ENCODE measurements around the gene SETD1A. TPM values are rescaled to one million over a fixed set of nuclear protein-coding genes. Genes with fewer than 3 reads are reported as not detected.

Gene SETD1A
- total and polyA plus RNA-seq, 2 of the 4 experiments (the other 2 are of a cell fraction), result 0.54 to 5.8 TPM

- BruUV-seq (replicated peaks), result no TSS peak
- peaks cover 32% of the 10 kb centered on the region for H3K36me3 ChIP-seq (ENCODE audit: control insufficient read depth, insufficient read depth, low read length)
- H3K4me3 ChIP-seq (ENCODE audit: insufficient read depth, low read depth, low read length), result peak within 1 kb of the TSS; percentile 47
- H4K5ac ChIP-seq (ENCODE audit: low read depth, low read length), result peak within 1 kb of the TSS; percentile 80
- H3K4me2 ChIP-seq (ENCODE audit: low read depth, low read length), result peak within 1 kb of the TSS; percentile 85
- peak within 1 kb of the TSS; percentile 98 for H2AK9ac ChIP-seq (replicated peaks; ENCODE audit: low read depth, low read length, poor library complexity)
- peak within 1 kb of the TSS; percentile 91; the same call in 1 of the 2 replicates for H3K14ac ChIP-seq (replicated peaks; ENCODE audit: low read depth, low read length)
- POLR2A ChIA-PET (ENCODE audit: unreplicated experiment), result interaction anchor here (1.0 to 1.6 kb wide), 2 partner anchors 89 to 157 kb away, joined by 3 to 6 read pairs; partner anchors contain the start of genes ZNF646 and ZNF668
- peak within 1 kb of the TSS; percentile 78 for H2AK5ac ChIP-seq (ENCODE audit: low read depth, low read length)
- peak within 1 kb of the TSS; percentile 63 for H2BK5ac ChIP-seq (ENCODE audit: low read depth, low read length, poor library complexity, severe bottlenecking)
- ATAC-seq (ENCODE audit: low read depth) (peak; percentile 94), DNase-seq (peak; percentile 68)
- CTCF ChIA-PET, result interaction anchor here (0.5 to 1.0 kb wide), 4 partner anchors 14 to 158 kb away, joined by 3 to 4 read pairs (median 3); no protein-coding TSS in a partner anchor
- H2BK120ac ChIP-seq (ENCODE audit: low read depth, low read length), result peak within 1 kb of the TSS; percentile 32; the same call in 1 of the 2 replicates
- no peaks in the 10 kb centered on the region for H4K20me1 ChIP-seq (ENCODE audit: insufficient read depth, low read length)
- H2BK20ac ChIP-seq (ENCODE audit: low read depth, low read length), result 0 out of 2 replicates have a peak within 1 kb of the TSS, but pooled peaks have one; percentile 1
- no peaks in the 10 kb centered on the region; the same call in none of the 2 replicates for H3K9me1 ChIP-seq (ENCODE audit: insufficient read depth, low read length)
- no peak within 1 kb of the TSS for H3K56ac ChIP-seq (ENCODE audit: extremely low read depth, insufficient read depth, low read length)
- peak within 1 kb of the TSS; percentile 94 for H3K4ac ChIP-seq (ENCODE audit: low read depth, low read length)
- H3K23ac ChIP-seq (ENCODE audit: low read depth, low read length), result peak within 1 kb of the TSS; percentile 80; the same call in 1 of the 2 replicates
- H3K79me1 ChIP-seq (ENCODE audit: low read depth in 1 of 2, low read length in 2 of 2), result peaks cover 0 to 16% of the 10 kb centered on the region in 2 experiments; a peak in 2 of 4 replicates
- H4K8ac ChIP-seq (ENCODE audit: low read depth in 2 of 2, low read length in 2 of 2), result peak within 1 kb of the TSS; percentile 75 to 98
- H2BK15ac ChIP-seq (ENCODE audit: low read depth, low read length), result peak within 1 kb of the TSS; percentile 58; the same call in 1 of the 3 replicates
- peak within 1 kb of the TSS; percentile 93 for H2AFZ ChIP-seq (replicated peaks; ENCODE audit: low read length, poor library complexity)
- 17 to 100% methylated on average over 2 to 9 of the region's 24 CpGs for WGBS, 2 experiments (ENCODE audit: extremely low coverage in 2 of 2, insufficient read length in 1 of 2)
- H3K4me1 ChIP-seq (ENCODE audit: control insufficient read depth, insufficient read depth, low read length), result peaks cover 8% of the 10 kb centered on the region
- H3K27ac ChIP-seq (ENCODE audit: insufficient read depth, low read length), result peak within 1 kb of the TSS; percentile 40
- intact Hi-C loops (cut with micrococcal nuclease), result loop anchor here (1.0 to 2.0 kb wide), 4 partner anchors 48 to 157 kb away; partner anchors contain the start of genes STX4, VKORC1, ZNF646 and ZNF668
- no peaks in the 10 kb centered on the region for H3K27me3 ChIP-seq (ENCODE audit: control insufficient read depth, insufficient read depth, low read length)
- peak within 1 kb of the TSS; percentile 94 for H4K91ac ChIP-seq (ENCODE audit: insufficient read depth, low read depth, low read length)
- peak within 1 kb of the TSS; percentile 29 for H3K18ac ChIP-seq (ENCODE audit: low read depth, low read length)
- in situ Hi-C loops (cut with MboI; ENCODE audit: low sequenced_read_pairs), result loop anchor here (10.0 to 25.0 kb wide), 3 partner anchors 100 to 880 kb away; partner anchors contain the start of gene PRSS53
- dilution Hi-C loops (cut with HindIII; ENCODE audit: low sequenced_read_pairs, unreplicated experiment), result no loop called here
- peak within 1 kb of the TSS; percentile 56 for H3K9ac ChIP-seq (ENCODE audit: low read depth, low read length)
- no peaks in the 10 kb centered on the region for H3K9me3 ChIP-seq (ENCODE audit: control insufficient read depth, insufficient read depth, low read length)
- no peak for TF ChIP-seq MXI1 (IDR thresholded peaks at IDR 0.05; ENCODE audit: borderline replicate concordance, low read depth, low read length)
- peak; percentile 89 for TF ChIP-seq RAD21 (IDR thresholded peaks at IDR 0.05; ENCODE audit: low read length)
- TF ChIP-seq, protein P1, sequence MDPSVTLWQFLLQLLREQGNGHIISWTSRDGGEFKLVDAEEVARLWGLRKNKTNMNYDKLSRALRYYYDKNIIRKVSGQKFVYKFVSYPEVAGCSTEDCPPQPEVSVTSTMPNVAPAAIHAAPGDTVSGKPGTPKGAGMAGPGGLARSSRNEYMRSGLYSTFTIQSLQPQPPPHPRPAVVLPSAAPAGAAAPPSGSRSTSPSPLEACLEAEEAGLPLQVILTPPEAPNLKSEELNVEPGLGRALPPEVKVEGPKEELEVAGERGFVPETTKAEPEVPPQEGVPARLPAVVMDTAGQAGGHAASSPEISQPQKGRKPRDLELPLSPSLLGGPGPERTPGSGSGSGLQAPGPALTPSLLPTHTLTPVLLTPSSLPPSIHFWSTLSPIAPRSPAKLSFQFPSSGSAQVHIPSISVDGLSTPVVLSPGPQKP (IDR thresholded peaks at IDR 0.05; ENCODE audit: borderline replicate concordance, low read depth, low read length), result no peak
- TF ChIP-seq RFX5 (IDR thresholded peaks at IDR 0.05; ENCODE audit: low read depth, low read length), result no peak
- no peak for TF ChIP-seq MAFK (IDR thresholded peaks at IDR 0.05; ENCODE audit: low read depth, low read length)
- TF ChIP-seq NFE2L2 (IDR thresholded peaks at IDR 0.05; ENCODE audit: low read depth, low read length), result no peak
- peak; percentile 94 for TF ChIP-seq MAZ (IDR thresholded peaks at IDR 0.05; ENCODE audit: borderline replicate concordance, low read depth, low read length)
- TF ChIP-seq CHD1 (IDR thresholded peaks at IDR 0.05; ENCODE audit: low read depth, low read length), result no peak
- no peak for TF ChIP-seq RCOR1 (IDR thresholded peaks at IDR 0.05; ENCODE audit: insufficient replicate concordance, low read length)
- peak; percentile 36; the same call in 1 of the 2 replicates for TF ChIP-seq POLR2A (IDR thresholded peaks at IDR 0.05; ENCODE audit: low read depth, low read length)
- TF ChIP-seq, protein P2, sequence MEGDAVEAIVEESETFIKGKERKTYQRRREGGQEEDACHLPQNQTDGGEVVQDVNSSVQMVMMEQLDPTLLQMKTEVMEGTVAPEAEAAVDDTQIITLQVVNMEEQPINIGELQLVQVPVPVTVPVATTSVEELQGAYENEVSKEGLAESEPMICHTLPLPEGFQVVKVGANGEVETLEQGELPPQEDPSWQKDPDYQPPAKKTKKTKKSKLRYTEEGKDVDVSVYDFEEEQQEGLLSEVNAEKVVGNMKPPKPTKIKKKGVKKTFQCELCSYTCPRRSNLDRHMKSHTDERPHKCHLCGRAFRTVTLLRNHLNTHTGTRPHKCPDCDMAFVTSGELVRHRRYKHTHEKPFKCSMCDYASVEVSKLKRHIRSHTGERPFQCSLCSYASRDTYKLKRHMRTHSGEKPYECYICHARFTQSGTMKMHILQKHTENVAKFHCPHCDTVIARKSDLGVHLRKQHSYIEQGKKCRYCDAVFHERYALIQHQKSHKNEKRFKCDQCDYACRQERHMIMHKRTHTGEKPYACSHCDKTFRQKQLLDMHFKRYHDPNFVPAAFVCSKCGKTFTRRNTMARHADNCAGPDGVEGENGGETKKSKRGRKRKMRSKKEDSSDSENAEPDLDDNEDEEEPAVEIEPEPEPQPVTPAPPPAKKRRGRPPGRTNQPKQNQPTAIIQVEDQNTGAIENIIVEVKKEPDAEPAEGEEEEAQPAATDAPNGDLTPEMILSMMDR (conservative IDR thresholded peaks at IDR 0.05; ENCODE audit: low read depth, low read length), result peak; percentile 91
- TF ChIP-seq BHLHE40 (IDR thresholded peaks at IDR 0.05; ENCODE audit: low read depth, low read length), result no peak
- peak; percentile 99 for TF ChIP-seq SMC3 (IDR thresholded peaks at IDR 0.05; ENCODE audit: low read depth, low read length)
These were observed 27.3 kb downstream of the SETD1A start, which contains the start of gene HSD3B7 for GRCh38 chr16:30984669-30985400. Gene HSD3B7 (plus strand): TSS chr16:30985207. CDS start chr16:30985659, 452 bp downstream.

All from IMR-90 (cell line).